ENCODE results near the gene ZNF277. TPM values are rescaled to one million over a fixed set of nuclear protein-coding genes. Genes with fewer than 3 reads are reported as not detected.

The ZNF277 gene
- total RNA-seq, 1 donor from 2014 or later, result 16.2 TPM

DNA sequence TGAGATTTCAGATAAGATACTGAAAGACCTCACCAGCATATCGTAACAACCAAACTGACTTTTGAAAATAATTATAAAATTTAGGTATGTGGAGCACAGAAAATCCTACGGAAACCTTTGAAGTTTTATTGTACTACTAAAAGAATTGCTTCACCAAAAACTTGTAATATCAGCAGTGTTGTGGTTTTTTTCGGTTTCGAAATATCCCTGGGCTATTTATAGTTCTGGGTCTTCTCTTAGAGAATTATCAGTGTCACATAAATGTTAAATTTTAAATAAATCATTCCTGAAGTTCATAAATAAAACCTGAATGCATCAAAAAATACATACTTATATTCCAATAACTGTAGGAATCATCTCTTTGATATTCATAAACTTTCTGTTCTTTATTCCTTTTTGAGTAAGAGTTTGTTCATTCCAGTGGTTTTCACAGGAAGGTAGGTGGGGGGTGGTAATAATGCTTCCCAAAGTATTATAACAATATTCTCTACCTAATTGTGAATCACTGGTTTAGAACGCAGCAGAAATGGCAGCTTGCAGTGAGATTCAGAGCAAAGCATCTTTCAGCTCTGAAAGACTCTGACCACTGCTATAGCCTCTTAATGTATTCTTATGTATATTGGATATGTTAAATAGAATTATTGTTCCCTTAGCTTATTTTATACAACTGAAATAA is 60.2 kb downstream of the ZNF277 start:
- Mint-ChIP-seq H3K9me3 (ENCODE audit: low read depth) (no peaks in the 10 kb centered on the region), H3K4me3 (ENCODE audit: unreplicated experiment) (no peak overlapping the region), H3K27ac (ENCODE audit: unreplicated experiment) (no peak overlapping the region), H3K27me3 (ENCODE audit: low read depth) (no peaks in the 10 kb centered on the region), H3K4me1 (ENCODE audit: low read depth) (peaks cover 22% of the 10 kb centered on the region), H3K36me3 (ENCODE audit: low read depth) (no peaks in the 10 kb centered on the region)
- TF ChIP-seq, protein P1, sequence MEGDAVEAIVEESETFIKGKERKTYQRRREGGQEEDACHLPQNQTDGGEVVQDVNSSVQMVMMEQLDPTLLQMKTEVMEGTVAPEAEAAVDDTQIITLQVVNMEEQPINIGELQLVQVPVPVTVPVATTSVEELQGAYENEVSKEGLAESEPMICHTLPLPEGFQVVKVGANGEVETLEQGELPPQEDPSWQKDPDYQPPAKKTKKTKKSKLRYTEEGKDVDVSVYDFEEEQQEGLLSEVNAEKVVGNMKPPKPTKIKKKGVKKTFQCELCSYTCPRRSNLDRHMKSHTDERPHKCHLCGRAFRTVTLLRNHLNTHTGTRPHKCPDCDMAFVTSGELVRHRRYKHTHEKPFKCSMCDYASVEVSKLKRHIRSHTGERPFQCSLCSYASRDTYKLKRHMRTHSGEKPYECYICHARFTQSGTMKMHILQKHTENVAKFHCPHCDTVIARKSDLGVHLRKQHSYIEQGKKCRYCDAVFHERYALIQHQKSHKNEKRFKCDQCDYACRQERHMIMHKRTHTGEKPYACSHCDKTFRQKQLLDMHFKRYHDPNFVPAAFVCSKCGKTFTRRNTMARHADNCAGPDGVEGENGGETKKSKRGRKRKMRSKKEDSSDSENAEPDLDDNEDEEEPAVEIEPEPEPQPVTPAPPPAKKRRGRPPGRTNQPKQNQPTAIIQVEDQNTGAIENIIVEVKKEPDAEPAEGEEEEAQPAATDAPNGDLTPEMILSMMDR (IDR thresholded peaks at IDR 0.05), result no peak
- no peak for DNase-seq (ENCODE audit: low spot score)

DNA sequence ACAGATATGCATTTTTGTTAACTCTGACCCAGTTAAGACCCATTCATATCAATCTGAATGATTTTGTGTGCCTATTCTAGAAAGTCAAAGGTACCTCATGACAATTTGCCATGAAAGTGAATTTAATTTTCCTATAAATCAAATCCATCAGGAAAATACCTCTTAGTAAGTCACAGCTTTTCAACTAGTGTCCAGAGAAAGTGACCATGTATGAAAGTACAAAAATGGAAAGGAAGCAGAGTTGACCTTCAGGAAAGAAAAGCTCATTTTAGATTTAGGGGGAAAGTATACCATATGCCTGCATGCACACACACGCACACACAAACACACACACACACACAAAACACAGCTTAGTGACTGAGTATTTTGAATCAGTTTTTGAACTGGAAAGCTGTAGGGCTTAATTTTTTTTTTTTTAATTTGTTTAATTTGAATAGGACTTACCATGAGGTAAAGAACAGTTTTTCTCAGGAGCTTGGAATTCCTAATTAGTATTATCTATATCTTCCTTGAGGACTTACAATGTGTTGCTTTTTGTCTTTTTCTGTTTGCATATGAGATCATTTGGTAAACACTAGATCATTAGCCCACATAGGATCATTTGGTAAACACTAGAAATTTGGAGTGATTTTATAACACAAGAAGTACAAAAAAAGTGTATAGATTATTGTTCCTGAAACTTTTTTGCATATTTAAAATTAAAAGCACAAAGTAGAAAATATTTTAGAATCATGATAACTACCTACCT is 61.6 kb downstream of the ZNF277 start:
- Mint-ChIP-seq H3K27me3 (ENCODE audit: low read depth) (no peaks in the 10 kb centered on the region), H3K9me3 (ENCODE audit: low read depth) (no peaks in the 10 kb centered on the region), H3K4me3 (ENCODE audit: unreplicated experiment) (no peak overlapping the region), H3K27ac (ENCODE audit: unreplicated experiment) (no peak overlapping the region), H3K4me1 (ENCODE audit: low read depth) (peaks cover 14% of the 10 kb centered on the region), H3K36me3 (ENCODE audit: low read depth) (no peaks in the 10 kb centered on the region)
- TF ChIP-seq, protein P1 (IDR thresholded peaks at IDR 0.05), result no peak
- no peak for DNase-seq (ENCODE audit: low spot score)

DNA sequence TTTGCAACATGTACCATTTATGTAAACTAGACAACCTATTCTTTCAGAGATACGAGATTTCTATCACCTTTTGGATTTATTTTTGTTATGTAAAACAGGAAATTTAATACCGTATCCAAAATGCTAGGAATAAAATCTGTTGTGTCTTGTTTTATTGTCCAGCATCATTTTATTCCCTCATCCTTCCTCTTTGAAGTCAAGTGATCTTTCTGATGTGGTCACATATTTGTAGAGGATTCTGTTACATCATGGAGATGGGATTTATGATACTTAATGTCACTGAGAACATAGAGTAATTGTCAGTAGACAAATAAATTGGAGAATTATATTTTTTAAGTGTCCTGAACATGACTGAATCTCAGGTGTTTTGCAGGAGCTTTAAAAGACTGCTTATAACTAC is 64.7 kb downstream of the ZNF277 start:
- Mint-ChIP-seq H3K27ac (ENCODE audit: unreplicated experiment) (no peak overlapping the region), H3K9me3 (ENCODE audit: low read depth) (no peaks in the 10 kb centered on the region), H3K4me1 (ENCODE audit: low read depth) (peaks cover 7% of the 10 kb centered on the region), H3K4me3 (ENCODE audit: unreplicated experiment) (no peak overlapping the region), H3K27me3 (ENCODE audit: low read depth) (no peaks in the 10 kb centered on the region), H3K36me3 (ENCODE audit: low read depth) (no peaks in the 10 kb centered on the region)
- DNase-seq (ENCODE audit: low spot score), result no peak
- TF ChIP-seq, protein P1 (IDR thresholded peaks at IDR 0.05), result no peak

DNA sequence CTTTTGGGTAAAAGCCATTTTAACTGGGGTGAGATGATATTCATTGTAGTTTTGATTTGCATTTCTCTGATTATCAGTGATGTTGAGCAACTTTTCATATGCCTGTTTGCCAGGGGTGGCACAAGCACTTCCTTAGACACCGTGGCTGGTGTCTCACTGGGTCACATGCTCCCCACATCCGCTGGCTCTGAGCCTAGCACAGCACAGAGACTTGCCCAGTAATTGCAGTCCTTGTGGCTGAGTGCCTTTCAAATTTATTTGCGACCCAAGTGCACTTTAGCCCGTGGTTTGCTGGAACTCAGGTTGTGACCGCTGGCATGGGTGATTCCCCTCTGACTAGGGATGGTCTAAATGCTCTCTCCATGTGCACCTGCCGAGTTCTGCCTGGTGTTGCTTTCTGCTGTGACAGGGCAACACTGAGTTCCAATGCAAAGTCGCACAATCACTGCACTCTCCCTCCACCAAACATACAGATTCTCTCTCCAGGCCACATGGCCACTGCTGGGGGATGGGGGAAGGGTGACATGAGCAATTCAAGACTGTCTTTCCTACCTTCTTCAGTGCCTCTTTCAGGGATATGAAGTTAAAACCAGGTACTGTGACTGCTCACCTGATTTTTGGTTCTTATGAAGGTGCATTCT is 66.5 kb downstream of the ZNF277 start:
- Mint-ChIP-seq H3K27ac (ENCODE audit: unreplicated experiment) (no peak overlapping the region), H3K27me3 (ENCODE audit: low read depth) (no peaks in the 10 kb centered on the region), H3K36me3 (ENCODE audit: low read depth) (no peaks in the 10 kb centered on the region), H3K4me1 (ENCODE audit: low read depth) (peaks cover 3% of the 10 kb centered on the region), H3K9me3 (ENCODE audit: low read depth) (no peaks in the 10 kb centered on the region), H3K4me3 (ENCODE audit: unreplicated experiment) (no peak overlapping the region)
- TF ChIP-seq, protein P1 (IDR thresholded peaks at IDR 0.05), result no peak
- DNase-seq (ENCODE audit: low spot score), result no peak

DNA sequence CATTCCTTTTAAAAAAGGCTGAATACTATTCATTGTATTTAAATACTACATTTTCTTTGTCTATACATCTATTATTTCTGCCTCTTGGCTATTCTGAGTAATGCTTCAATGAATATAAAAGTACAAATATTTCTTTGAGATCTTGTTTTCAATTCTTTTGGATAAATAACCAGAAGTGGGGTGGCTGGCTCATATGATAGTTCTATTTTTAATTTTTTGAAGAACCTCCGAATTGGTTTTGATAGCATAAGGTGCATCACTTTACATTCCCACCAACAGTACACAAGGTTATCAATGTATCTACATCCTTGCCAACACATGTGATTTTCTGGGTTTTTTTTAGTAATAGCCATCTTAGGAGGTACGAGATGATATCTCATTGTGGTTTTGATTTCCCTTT is 72.5 kb downstream of the ZNF277 start:
- Mint-ChIP-seq H3K4me3 (ENCODE audit: unreplicated experiment) (no peak overlapping the region), H3K27me3 (ENCODE audit: low read depth) (no peaks in the 10 kb centered on the region), H3K27ac (ENCODE audit: unreplicated experiment) (no peak overlapping the region), H3K4me1 (ENCODE audit: low read depth) (peaks cover 3% of the 10 kb centered on the region), H3K9me3 (ENCODE audit: low read depth) (peaks cover 8% of the 10 kb centered on the region), H3K36me3 (ENCODE audit: low read depth) (no peaks in the 10 kb centered on the region)
- TF ChIP-seq, protein P1 (IDR thresholded peaks at IDR 0.05), result no peak
- no peak for DNase-seq (ENCODE audit: low spot score)
